ENCODE results near the gene OSBPL2. TPM values are rescaled to one million over a fixed set of nuclear protein-coding genes. Genes with fewer than 3 reads are reported as not detected.

Gene OSBPL2
- total RNA-seq = 10 to 100 TPM; 46.9 to 60.8 (median 50.8) TPM

- Histone ChIP-seq H3K27ac (peak within 1 kb of the TSS; percentile 41 to 74 (median 74)), H3K4me3 (replicated peaks in 1 of 3) (peak within 1 kb of the TSS; percentile 63 to 81 (median 72)), H3K36me3 (no peaks in the 10 kb centered on the region), H3K9me3 (no peaks in the 10 kb centered on the region), H3K4me1 (peaks cover 15 to 16% of the 10 kb centered on the region in 2 donors), H3K27me3 (no peaks in the 10 kb centered on the region)
- peak in 1 of 2 donors; percentile 69 for TF ChIP-seq POLR2A (IDR thresholded peaks at IDR 0.05)
- no peak for TF ChIP-seq CTCF (IDR thresholded peaks at IDR 0.05)
- peak; percentile 99 to 100 for DNase-seq
- intact Hi-C loops (cut with DNase I) = loop anchor here (5.0 kb wide), 1 partner anchor 169 kb away; the partner anchor contains the start of gene CABLES2
- WGBS, 2 donors = 3 to 8% methylated on average over 17 to 22 of the region's 55 CpGs
Observed at GRCh38 chr20:62237801-62238568, at the start of gene OSBPL2. TSS of gene OSBPL2 (plus strand) at chr20:62238521. CDS start at chr20:62256185, 17,664 bp downstream.

- no peak overlapping the region for H3K27ac ChIP-seq
- H3K9me3 ChIP-seq = no peaks in the 10 kb centered on the region
- 88 to 89% methylated on average over 22 to 25 of the region's 25 CpGs for WGBS, 2 donors
- H3K4me1 ChIP-seq = peaks cover 0 to 3% of the 10 kb centered on the region in 2 donors
- DNase-seq = no peak
- H3K4me3 ChIP-seq (replicated peaks in 1 of 3) = no peak overlapping the region
- TF ChIP-seq CTCF (IDR thresholded peaks at IDR 0.05) (no peak), POLR2A (IDR thresholded peaks at IDR 0.05) (no peak)
- no peaks in the 10 kb centered on the region for H3K27me3 ChIP-seq
- intact Hi-C loops (cut with DNase I) = no loop called here
- H3K36me3 ChIP-seq = peaks cover 0 to 2% of the 10 kb centered on the region in 2 donors
Observed at GRCh38 chr20:62190639-62191411, 47.5 kb upstream of the OSBPL2 start.

GRCh38 chr20:62191781-62192559 lies 46.4 kb upstream of the OSBPL2 start:
- Histone ChIP-seq H3K36me3 (peaks cover 0 to 4% of the 10 kb centered on the region in 2 donors), H3K4me1 (peaks cover 0 to 2% of the 10 kb centered on the region in 2 donors), H3K27me3 (no peaks in the 10 kb centered on the region), H3K4me3 (replicated peaks in 1 of 3) (no peak overlapping the region), H3K9me3 (no peaks in the 10 kb centered on the region), H3K27ac (no peak overlapping the region)
- intact Hi-C loops (cut with DNase I) = no loop called here
- DNase-seq = no peak
- TF ChIP-seq CTCF (IDR thresholded peaks at IDR 0.05) (no peak), POLR2A (IDR thresholded peaks at IDR 0.05) (no peak)
- WGBS, 2 donors = 87 to 95% methylated on average over 13 to 14 of the region's 14 CpGs

GRCh38 chr20:62192635-62193034 lies 45.7 kb upstream of the OSBPL2 start:
- Histone ChIP-seq H3K9me3 (no peaks in the 10 kb centered on the region), H3K4me1 (no peaks in the 10 kb centered on the region), H3K36me3 (peaks cover under 1 to 6% of the 10 kb centered on the region in 2 donors), H3K27me3 (no peaks in the 10 kb centered on the region), H3K4me3 (replicated peaks in 1 of 3) (no peak overlapping the region), H3K27ac (no peak overlapping the region)
- intact Hi-C loops (cut with DNase I) = no loop called here
- 90% methylated on average over 4 to 7 of the region's 10 CpGs for WGBS, 2 donors
- no peak for DNase-seq
- TF ChIP-seq CTCF (IDR thresholded peaks at IDR 0.05) (no peak), POLR2A (IDR thresholded peaks at IDR 0.05) (no peak)
